ENCODE data around the gene RBPJL.

DNA sequence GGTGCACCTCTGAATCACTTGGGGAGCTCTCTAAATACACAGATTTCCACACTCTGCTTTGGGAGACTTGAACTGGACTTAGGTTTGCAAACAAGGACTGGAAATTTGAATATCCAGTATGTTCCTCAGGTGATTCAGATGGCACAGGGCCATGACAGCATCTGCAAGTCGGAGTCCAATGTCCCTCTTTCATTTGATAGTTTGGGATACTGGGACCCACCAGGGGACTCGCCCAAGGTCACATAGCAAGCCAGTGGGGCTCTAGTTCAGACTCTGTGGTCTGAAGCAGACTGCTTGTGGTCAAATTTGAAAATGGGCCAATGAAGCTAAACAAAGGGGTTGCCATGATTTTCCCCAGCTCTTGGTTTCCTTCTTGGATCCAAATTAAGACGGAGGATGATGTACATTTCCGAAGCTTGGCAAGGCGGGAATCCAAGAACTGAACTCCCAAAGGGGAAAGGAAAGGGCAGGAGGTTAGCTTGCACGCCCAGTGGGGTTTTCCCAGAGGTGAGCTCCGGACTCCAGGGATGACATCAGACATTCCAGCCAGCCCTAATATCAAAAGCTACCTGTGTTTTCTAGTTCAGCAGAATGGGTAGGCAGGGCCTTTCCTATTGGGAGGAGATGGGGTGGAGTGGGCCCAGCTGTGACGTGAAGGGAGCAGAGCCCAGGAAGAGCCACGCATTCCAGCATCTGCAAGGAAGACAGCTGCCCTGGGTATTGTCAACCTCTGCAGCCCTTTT, 52.9 kb downstream of the RBPJL start:
- TF ChIP-seq, protein P1, sequence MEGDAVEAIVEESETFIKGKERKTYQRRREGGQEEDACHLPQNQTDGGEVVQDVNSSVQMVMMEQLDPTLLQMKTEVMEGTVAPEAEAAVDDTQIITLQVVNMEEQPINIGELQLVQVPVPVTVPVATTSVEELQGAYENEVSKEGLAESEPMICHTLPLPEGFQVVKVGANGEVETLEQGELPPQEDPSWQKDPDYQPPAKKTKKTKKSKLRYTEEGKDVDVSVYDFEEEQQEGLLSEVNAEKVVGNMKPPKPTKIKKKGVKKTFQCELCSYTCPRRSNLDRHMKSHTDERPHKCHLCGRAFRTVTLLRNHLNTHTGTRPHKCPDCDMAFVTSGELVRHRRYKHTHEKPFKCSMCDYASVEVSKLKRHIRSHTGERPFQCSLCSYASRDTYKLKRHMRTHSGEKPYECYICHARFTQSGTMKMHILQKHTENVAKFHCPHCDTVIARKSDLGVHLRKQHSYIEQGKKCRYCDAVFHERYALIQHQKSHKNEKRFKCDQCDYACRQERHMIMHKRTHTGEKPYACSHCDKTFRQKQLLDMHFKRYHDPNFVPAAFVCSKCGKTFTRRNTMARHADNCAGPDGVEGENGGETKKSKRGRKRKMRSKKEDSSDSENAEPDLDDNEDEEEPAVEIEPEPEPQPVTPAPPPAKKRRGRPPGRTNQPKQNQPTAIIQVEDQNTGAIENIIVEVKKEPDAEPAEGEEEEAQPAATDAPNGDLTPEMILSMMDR (IDR thresholded peaks at IDR 0.05; ENCODE audit: poor library complexity), result no peak
- TF ChIP-seq EZH2 (IDR thresholded peaks at IDR 0.05; ENCODE audit: borderline replicate concordance), result no peak
